NCI-H82 treated with DMSO at 0.1 percent for 48 hours (cell line): ENCODE results near the gene SMURF1.
"Not testable (repeated sequence)": the region's sequence is repeated elsewhere in the genome, so short reads cannot be mapped to it uniquely, and the experiment has no call there.

ENCODE experiments used
- DNase-seq: peaks from one replicate; lab custom pipeline; 2025; ENCODE audit not compliant: unreplicated experiment; lab: John Stamatoyannopoulos, UW

The SMURF1 gene

GRCh38 chr7:99122762-99123161 is 21.1 kb downstream of the SMURF1 start:
- DNase-seq = no peak

- DNase-seq = no peak
Measured at GRCh38 chr7:99121496-99122021, 22.3 kb downstream of the SMURF1 start.

DNA sequence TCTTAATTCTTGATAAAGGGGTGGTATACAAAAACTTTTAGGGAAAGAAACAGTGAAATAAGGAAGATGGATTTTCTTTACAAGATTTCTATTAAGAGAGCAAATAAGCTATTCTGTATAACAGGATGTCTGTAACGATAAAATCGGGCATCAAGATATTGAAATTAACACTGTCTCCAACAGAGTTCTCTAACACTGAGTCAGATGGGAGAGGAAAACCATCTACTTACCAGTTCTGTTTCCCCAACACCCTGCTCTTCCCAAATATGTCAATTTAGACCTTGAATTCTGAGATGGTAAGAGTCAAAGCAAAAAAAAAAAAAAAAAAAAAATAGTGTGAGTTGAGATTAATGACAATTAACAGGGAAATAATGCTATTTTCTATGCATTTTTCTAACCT is 23.0 kb downstream of the SMURF1 start:
- no peak for DNase-seq

DNA sequence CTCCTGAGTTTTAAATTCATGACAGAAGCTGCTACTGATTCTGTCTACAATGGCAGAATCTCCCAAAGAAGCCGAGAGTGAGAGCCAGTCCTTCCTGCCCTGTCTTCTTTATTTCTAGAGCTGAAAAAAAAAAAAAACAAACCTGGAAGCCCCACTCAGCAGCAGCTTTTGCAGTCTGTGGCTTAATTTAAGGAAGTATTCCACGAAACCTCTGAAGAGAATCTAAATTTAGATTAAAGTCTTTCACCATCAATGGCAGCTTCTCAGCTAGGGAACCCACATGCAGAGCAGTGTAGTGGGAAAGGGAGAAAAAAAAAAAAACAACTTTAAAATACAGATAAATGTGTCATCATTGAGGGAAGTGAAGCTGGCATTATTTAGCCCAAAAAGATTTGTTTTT is 23.4 kb downstream of the SMURF1 start:
- DNase-seq = no peak

DNA sequence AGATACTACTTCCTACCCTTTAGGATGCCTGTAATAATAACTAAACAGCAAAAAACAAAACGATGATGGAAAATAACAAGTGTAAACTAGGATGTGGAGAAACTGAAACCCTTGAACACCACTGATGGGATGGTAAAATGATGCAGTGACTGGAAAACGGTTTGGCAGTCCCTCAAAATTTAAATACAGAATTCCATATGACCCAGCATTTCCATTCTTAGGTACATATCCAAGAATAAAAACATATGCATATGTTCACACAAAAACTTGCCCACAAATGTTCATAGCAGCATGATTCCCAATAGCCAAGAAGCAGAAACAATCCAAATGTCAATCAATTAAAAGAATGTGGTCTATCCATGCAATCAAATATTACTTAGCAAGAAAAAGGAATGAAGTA is 25.8 kb downstream of the SMURF1 start:
- no peak for DNase-seq

GRCh38 chr7:99116144-99116543 is 27.8 kb downstream of the SMURF1 start:
- no peak for DNase-seq

GRCh38 chr7:99115379-99115778 is 28.5 kb downstream of the SMURF1 start:
- no peak for DNase-seq

- DNase-seq = no peak
Measured at GRCh38 chr7:99112979-99113378, 30.9 kb downstream of the SMURF1 start.

- no peak for DNase-seq
Measured at GRCh38 chr7:99112097-99112496, 31.8 kb downstream of the SMURF1 start.

- DNase-seq = no peak
Measured at GRCh38 chr7:99111591-99111990, 32.3 kb downstream of the SMURF1 start.

GRCh38 chr7:99109108-99110051 is 34.5 kb downstream of the SMURF1 start:
- DNase-seq = no peak

- DNase-seq = no peak
Measured at GRCh38 chr7:99108613-99109012, 35.3 kb downstream of the SMURF1 start.

GRCh38 chr7:99106821-99107241 is 37.1 kb downstream of the SMURF1 start:
- DNase-seq = no peak

DNA sequence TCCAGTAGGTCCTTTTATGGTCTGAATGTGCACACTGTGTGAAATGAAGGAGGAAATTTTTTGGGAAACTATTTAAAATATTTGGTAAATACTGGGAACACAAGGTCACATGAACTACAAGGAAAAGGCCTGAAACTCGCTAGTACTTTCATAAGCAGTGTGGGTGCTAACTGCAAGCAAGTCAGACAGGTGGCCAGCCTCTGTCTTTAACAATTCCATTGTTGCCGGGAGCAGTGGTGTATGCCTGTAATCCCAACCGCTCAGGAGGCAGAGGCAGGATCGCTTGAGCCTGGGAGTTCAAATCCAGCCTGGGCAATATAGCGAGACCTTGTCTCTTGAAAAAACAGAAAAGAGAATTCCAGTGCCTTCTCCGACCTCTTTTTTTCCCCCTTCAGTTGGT is 37.5 kb downstream of the SMURF1 start:
- DNase-seq = no peak

DNA sequence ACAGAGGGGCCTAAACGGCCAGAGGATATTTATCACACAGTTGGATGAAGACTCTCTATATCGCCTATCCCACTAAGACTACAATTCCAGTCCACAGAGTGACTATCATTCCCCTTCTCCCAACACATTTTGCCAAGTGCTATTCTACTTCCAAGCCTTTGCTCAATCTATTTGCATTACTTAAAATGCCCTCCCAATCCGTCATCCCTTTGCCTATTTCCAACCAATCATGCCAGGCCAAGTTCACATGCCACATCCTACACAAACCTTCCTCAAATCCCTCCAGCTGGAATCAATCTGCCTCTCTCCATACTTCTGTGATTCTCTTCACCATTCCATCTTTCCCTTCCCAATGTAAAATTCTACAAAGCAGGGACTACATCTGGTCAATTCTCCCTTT is 38.2 kb downstream of the SMURF1 start:
- no peak for DNase-seq

- no peak for DNase-seq
Measured at GRCh38 chr7:99104631-99105030, 39.3 kb downstream of the SMURF1 start.

DNA sequence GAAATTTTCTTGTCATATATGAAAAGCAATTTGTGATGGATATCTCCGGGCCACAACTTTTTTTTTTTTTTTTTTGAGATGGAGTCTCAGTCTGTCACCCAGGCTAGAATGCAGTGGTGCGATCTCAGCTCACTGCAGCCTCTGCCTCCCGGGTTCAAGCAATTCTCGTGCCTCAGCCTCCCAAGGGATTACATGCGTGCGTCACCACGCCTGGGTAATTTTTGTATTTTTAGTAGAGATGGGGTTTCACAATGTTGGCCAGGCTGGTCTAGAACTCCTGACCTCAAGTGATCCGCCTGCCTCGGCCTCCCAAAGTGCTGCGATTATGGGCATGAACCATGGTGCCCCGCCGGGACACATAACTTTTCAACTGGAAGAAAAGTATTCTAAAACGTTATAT is 40.1 kb downstream of the SMURF1 start:
- DNase-seq = not testable (repeated sequence)

DNA sequence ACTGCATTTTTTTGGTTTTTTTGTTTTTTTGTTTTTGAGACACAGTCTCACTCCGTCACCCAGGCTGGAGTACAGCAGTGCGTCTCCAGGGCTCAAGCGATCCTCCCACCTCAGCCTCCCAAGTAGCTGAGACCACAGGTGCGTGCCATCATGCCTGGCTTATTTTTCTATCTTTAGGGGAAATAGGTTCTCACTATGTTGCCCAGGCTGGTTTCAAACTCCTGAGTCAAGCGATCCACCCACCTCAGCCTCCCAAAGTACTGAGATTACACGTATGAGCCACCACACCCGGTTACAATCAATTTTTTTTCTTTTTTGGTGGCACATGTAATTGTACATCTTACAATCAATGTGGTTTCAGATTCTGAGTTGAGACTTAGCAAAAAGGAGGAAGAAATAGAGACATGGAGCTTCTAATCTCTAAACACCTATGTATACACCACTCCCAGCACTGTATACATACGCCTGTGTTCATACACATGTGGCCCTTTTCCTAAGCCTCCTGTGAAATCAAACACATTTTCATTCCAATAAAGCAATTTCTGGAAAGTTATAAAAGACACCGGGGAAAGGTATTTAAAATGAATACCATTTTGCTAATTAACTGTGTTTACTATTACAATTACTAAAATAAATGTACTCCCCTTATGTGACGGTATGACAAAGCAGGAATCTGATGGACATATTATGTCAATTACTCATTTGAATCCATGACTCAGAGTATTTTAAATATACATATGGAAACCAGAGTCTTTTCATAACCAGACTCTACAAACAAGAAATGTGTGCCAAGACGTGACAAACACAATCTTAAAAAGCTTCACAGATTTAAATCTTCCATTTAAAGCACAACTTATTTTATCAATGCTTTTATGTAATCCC is 40.9 kb downstream of the SMURF1 start:
- DNase-seq = no peak

- no peak for DNase-seq
Measured at GRCh38 chr7:99102361-99102760, 41.5 kb downstream of the SMURF1 start.

- DNase-seq = not testable (repeated sequence)
Measured at GRCh38 chr7:99101516-99101915, 42.4 kb downstream of the SMURF1 start.

DNA sequence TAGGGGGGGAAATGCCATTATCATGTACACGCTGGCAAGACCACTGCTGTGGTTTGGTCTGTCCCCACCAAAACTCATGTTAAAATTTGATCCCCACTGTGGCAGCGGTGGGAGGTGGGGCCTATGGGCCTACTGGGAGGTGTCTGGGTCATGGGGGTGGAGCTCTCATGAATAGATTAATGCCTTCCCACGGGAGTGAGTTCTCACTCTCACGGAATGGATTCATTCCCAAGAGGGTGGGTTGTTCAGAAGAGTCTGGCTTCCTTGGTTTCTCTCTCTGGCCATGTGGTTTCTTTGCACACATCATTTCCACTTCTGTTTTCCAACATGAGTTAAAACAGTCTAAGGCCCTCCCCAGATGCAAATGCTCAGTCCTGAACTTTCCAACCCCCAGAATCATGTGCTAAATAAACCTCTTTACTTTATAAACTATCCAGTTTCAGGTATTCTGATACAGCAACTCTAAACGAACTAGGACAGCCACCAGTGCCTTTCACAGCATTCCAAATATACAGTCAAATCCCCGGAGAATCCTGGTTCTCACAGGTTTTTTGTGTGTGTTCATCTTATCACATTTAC is 44.3 kb downstream of the SMURF1 start:
- DNase-seq = no peak
